Rectal smooth muscle tissue (tissue), 1 donor: ENCODE measurements around the gene OAS2.

ENCODE experiments used
- H3K27ac ChIP-seq: one replicate; pipeline ENCODE4 v1.7.0; 2013; ENCODE audit warnings: low read depth, low read length, inconsistent platforms
- H3K27me3 ChIP-seq: one replicate; pipeline ENCODE4 v1.7.0; 2013; ENCODE audit warnings: low read length; ENCODE audit not compliant: control insufficient read depth, insufficient read depth
- H3K36me3 ChIP-seq: one replicate; pipeline ENCODE4 v1.7.0; 2013; ENCODE audit warnings: low read length; ENCODE audit not compliant: control insufficient read depth, insufficient read depth
- H3K4me1 ChIP-seq: one replicate; pipeline ENCODE4 v1.7.0; 2013; ENCODE audit warnings: low read length; ENCODE audit not compliant: control insufficient read depth, insufficient read depth
- H3K4me3 ChIP-seq: one replicate; pipeline ENCODE4 v1.7.0; 2013; ENCODE audit warnings: low read length
- H3K9ac ChIP-seq: one replicate; pipeline ENCODE4 v1.7.0; 2013; ENCODE audit warnings: low read length

The OAS2 gene

GRCh38 chr12:112978163-112979040 is at the start of gene OAS2:
Gene OAS2 (plus strand): TSS chr12:112978519. CDS start chr12:112978609, 90 bp downstream.
- Histone ChIP-seq H3K36me3 (no peaks in the 10 kb centered on the region), H3K9ac (peak within 1 kb of the TSS; percentile 28), H3K4me1 (peaks cover 3% of the 10 kb centered on the region), H3K27me3 (no peaks in the 10 kb centered on the region), H3K4me3 (peak within 1 kb of the TSS; percentile 70), H3K27ac (peak within 1 kb of the TSS; percentile 38)

GRCh38 chr12:112928978-112929377 is 49.3 kb upstream of the OAS2 start:
- no peaks in the 10 kb centered on the region for H3K4me1 ChIP-seq
- H3K36me3 ChIP-seq = no peaks in the 10 kb centered on the region
- no peak overlapping the region for H3K9ac ChIP-seq
- no peak overlapping the region for H3K4me3 ChIP-seq
- H3K27me3 ChIP-seq = no peaks in the 10 kb centered on the region
- no peak overlapping the region for H3K27ac ChIP-seq

GRCh38 chr12:112929715-112930114 is 48.6 kb upstream of the OAS2 start:
- Histone ChIP-seq H3K9ac (no peak overlapping the region), H3K4me3 (no peak overlapping the region), H3K27me3 (no peaks in the 10 kb centered on the region), H3K4me1 (no peaks in the 10 kb centered on the region), H3K36me3 (no peaks in the 10 kb centered on the region), H3K27ac (no peak overlapping the region)

GRCh38 chr12:112930350-112930749 is 48.0 kb upstream of the OAS2 start:
- no peak overlapping the region for H3K4me3 ChIP-seq
- no peaks in the 10 kb centered on the region for H3K4me1 ChIP-seq
- H3K36me3 ChIP-seq = no peaks in the 10 kb centered on the region
- no peak overlapping the region for H3K27ac ChIP-seq
- H3K27me3 ChIP-seq = no peaks in the 10 kb centered on the region
- no peak overlapping the region for H3K9ac ChIP-seq

- no peak overlapping the region for H3K9ac ChIP-seq
- no peaks in the 10 kb centered on the region for H3K27me3 ChIP-seq
- no peak overlapping the region for H3K4me3 ChIP-seq
- H3K27ac ChIP-seq = no peak overlapping the region
- no peaks in the 10 kb centered on the region for H3K4me1 ChIP-seq
- H3K36me3 ChIP-seq = no peaks in the 10 kb centered on the region
Measured at GRCh38 chr12:112932485-112933128, 45.7 kb upstream of the OAS2 start.

GRCh38 chr12:112933129-112933505 is 45.2 kb upstream of the OAS2 start:
- Histone ChIP-seq H3K4me3 (no peak overlapping the region), H3K27me3 (no peaks in the 10 kb centered on the region), H3K4me1 (no peaks in the 10 kb centered on the region), H3K9ac (no peak overlapping the region), H3K36me3 (no peaks in the 10 kb centered on the region), H3K27ac (no peak overlapping the region)

GRCh38 chr12:112936264-112936663 is 42.1 kb upstream of the OAS2 start:
- Histone ChIP-seq H3K9ac (no peak overlapping the region), H3K4me1 (peaks cover 4% of the 10 kb centered on the region), H3K27me3 (no peaks in the 10 kb centered on the region), H3K27ac (no peak overlapping the region), H3K36me3 (no peaks in the 10 kb centered on the region), H3K4me3 (no peak overlapping the region)

GRCh38 chr12:112936927-112937326 is 41.4 kb upstream of the OAS2 start:
- Histone ChIP-seq H3K27ac (no peak overlapping the region), H3K9ac (no peak overlapping the region), H3K4me3 (no peak overlapping the region), H3K36me3 (no peaks in the 10 kb centered on the region), H3K27me3 (no peaks in the 10 kb centered on the region), H3K4me1 (peaks cover 4% of the 10 kb centered on the region)

GRCh38 chr12:112937741-112938719 is 40.3 kb upstream of the OAS2 start, which contains the start of gene OAS3:
Gene OAS3 (plus strand): TSS chr12:112938474. CDS start chr12:112938531, 57 bp downstream.
- Histone ChIP-seq H3K4me3 (peak within 1 kb of the TSS; percentile 73), H3K27ac (peak within 1 kb of the TSS; percentile 67), H3K36me3 (no peaks in the 10 kb centered on the region), H3K9ac (peak within 1 kb of the TSS; percentile 42), H3K27me3 (no peaks in the 10 kb centered on the region), H3K4me1 (peaks cover 4% of the 10 kb centered on the region)

GRCh38 chr12:112938751-112939150 is 39.6 kb upstream of the OAS2 start:
- peak overlapping the region; percentile 42 for H3K9ac ChIP-seq
- H3K4me1 ChIP-seq = peaks cover 4% of the 10 kb centered on the region
- no peak overlapping the region for H3K27ac ChIP-seq
- no peaks in the 10 kb centered on the region for H3K27me3 ChIP-seq
- H3K4me3 ChIP-seq = peak overlapping the region; percentile 73
- no peaks in the 10 kb centered on the region for H3K36me3 ChIP-seq

GRCh38 chr12:112939761-112940381 is 38.4 kb upstream of the OAS2 start:
- Histone ChIP-seq H3K27me3 (no peaks in the 10 kb centered on the region), H3K27ac (no peak overlapping the region), H3K4me1 (peaks cover 4% of the 10 kb centered on the region), H3K4me3 (peak overlapping the region; percentile 73), H3K36me3 (peaks cover 7% of the 10 kb centered on the region), H3K9ac (no peak overlapping the region)
